Neural cell (in vitro differentiated cells): ENCODE measurements around the gene PHF2. TPM values are rescaled to one million over a fixed set of nuclear protein-coding genes. Genes with fewer than 3 reads are reported as not detected.

Experiments used
- H2AFZ ChIP-seq: fragments of 200-600, 300-800 bp; sonication (generic), shearing (Covaris generic); 2 replicates; pipeline ENCODE4 v1.6.0; 2014; ENCODE audit warnings: low read depth, mild to moderate bottlenecking, antibody characterized with exemption, low read length, moderate library complexity
- H3F3A ChIP-seq: fragments of 200-600 bp; shearing (Covaris generic); 2 replicates; pipeline ENCODE4 v1.6.1; 2016; ENCODE audit warnings: mild to moderate bottlenecking, moderate library complexity, mixed read lengths, antibody characterized with exemption, low read length; ENCODE audit not compliant: insufficient read depth, poor library complexity, severe bottlenecking
- H3K27ac ChIP-seq: fragments of 200-600, 300-800 bp; sonication (generic), shearing (Covaris generic); 2 replicates; pipeline ENCODE4 v1.5.1; 2014; ENCODE audit warnings: mild to moderate bottlenecking, low read length, moderate library complexity
- H3K27me3 ChIP-seq: fragments of 300-800, 200-600 bp; sonication (generic), shearing (Covaris generic); 2 replicates; pipeline ENCODE4 v1.6.0; 2014; ENCODE audit warnings: mild to moderate bottlenecking, low read depth, low read length, moderate library complexity; ENCODE audit not compliant: insufficient read depth
- H3K36me3 ChIP-seq: fragments of 300-800, 200-600 bp; sonication (generic), shearing (Covaris generic); 2 replicates; pipeline ENCODE4 v1.5.1; 2014; ENCODE audit warnings: mild to moderate bottlenecking, antibody characterized with exemption, low read length, moderate library complexity; ENCODE audit not compliant: insufficient read depth
- H3K4me2 ChIP-seq: fragments of 300-800, 200-600 bp; sonication (generic), shearing (Covaris generic); 2 replicates; pipeline ENCODE4 v1.6.0; 2014; ENCODE audit warnings: mild to moderate bottlenecking, low read length
- H3K4me3 ChIP-seq: fragments of 300-800, 200-600 bp; sonication (generic), shearing (Covaris generic); 2 replicates; pipeline ENCODE4 v1.5.1; 2014; ENCODE audit warnings: mild to moderate bottlenecking, low read length, moderate library complexity
- H3K79me2 ChIP-seq: fragments of 200-600 bp; shearing (Covaris generic); replicated peaks from 2 replicates; pipeline ENCODE4 v1.6.0; 2014; ENCODE audit warnings: mild to moderate bottlenecking, low read length, moderate library complexity; ENCODE audit not compliant: insufficient read depth
- H3K9ac ChIP-seq: fragments of 300-800, 200-600 bp; sonication (generic), shearing (Covaris generic); 2 replicates; pipeline ENCODE4 v1.6.1; 2016; ENCODE audit warnings: mild to moderate bottlenecking, low read length, mixed read lengths
- H3K9me2 ChIP-seq: fragments of 200-600 bp; shearing (Covaris generic); 2 replicates; pipeline ENCODE4 v1.6.1; 2016; ENCODE audit warnings: mild to moderate bottlenecking, low read length, mixed read lengths; ENCODE audit not compliant: insufficient read depth
- H3K9me3 ChIP-seq: fragments of 200-600, 300-800 bp; sonication (generic), shearing (Covaris generic); 2 replicates; pipeline ENCODE4 v1.6.1; 2016; ENCODE audit warnings: mild to moderate bottlenecking, mixed run types, low read length, moderate library complexity, mixed read lengths
- H4K20me1 ChIP-seq: fragments of 200-600 bp; shearing (Covaris generic); 2 replicates; pipeline ENCODE4 v1.6.1; 2016; ENCODE audit warnings: mild to moderate bottlenecking, mixed run types; ENCODE audit not compliant: insufficient read depth
- EP300 ChIP-seq: fragments of 450-650 bp; conservative IDR thresholded peaks from 2 replicates; pipeline ENCODE4 v1.6.1; 2014; ENCODE audit warnings: antibody characterized with exemption, mild to moderate bottlenecking, moderate library complexity; ENCODE audit not compliant: poor library complexity, severe bottlenecking
- EZH2 ChIP-seq: fragments of 200-600, 300-800 bp; shearing (Covaris generic), sonication (generic); IDR thresholded peaks from 2 replicates; pipeline ENCODE4 v1.6.1; 2014; ENCODE audit warnings: antibody characterized with exemption, low read length, borderline replicate concordance, mild to moderate bottlenecking; ENCODE audit not compliant: insufficient read depth, poor library complexity, severe bottlenecking
- MXI1 ChIP-seq: fragments of 450-650 bp; conservative IDR thresholded peaks from 2 replicates; pipeline ENCODE4 v1.6.1; 2014; ENCODE audit warnings: antibody characterized with exemption, mild to moderate bottlenecking; ENCODE audit not compliant: poor library complexity, severe bottlenecking
- POLR2AphosphoS5 ChIP-seq: IDR thresholded peaks from 2 replicates; pipeline ENCODE4 v1.6.1; 2012
- RAD21 ChIP-seq: fragments of 450-650 bp; conservative IDR thresholded peaks from 2 replicates; pipeline ENCODE4 v1.6.1; 2014; ENCODE audit warnings: antibody characterized with exemption, mild to moderate bottlenecking, moderate library complexity
- SMC3 ChIP-seq: fragments of 450-650 bp; conservative IDR thresholded peaks from 2 replicates; pipeline ENCODE4 v1.6.1; 2014; ENCODE audit warnings: antibody characterized with exemption, mild to moderate bottlenecking, moderate library complexity; ENCODE audit not compliant: poor library complexity
- TAF1 ChIP-seq: IDR thresholded peaks from 2 replicates; pipeline ENCODE4 v1.6.1; 2012; ENCODE audit warnings: low read depth
- polyA plus RNA-seq: library from polyadenylated mRNA; depleted of rRNA; stranded (reverse); fragments of >200 nt; gene quantifications from 2 replicates; pipeline ENCODE4 v1.2.3, GENCODE V29; 2014
- TF ChIP-seq, protein P1 (sequence below): IDR thresholded peaks from 2 replicates; pipeline ENCODE4 v1.6.1; 2012; ENCODE audit warnings: borderline replicate concordance
- TF ChIP-seq, protein P2 (sequence below): fragments of 450-650 bp; IDR thresholded peaks from 2 replicates; pipeline ENCODE4 v1.5.1; 2014; ENCODE audit warnings: antibody characterized with exemption, mild to moderate bottlenecking, moderate library complexity; ENCODE audit not compliant: poor library complexity, severe bottlenecking

The PHF2 gene
- polyA plus RNA-seq, 1 donor from 2014 or later: 42.4 TPM

DNA sequence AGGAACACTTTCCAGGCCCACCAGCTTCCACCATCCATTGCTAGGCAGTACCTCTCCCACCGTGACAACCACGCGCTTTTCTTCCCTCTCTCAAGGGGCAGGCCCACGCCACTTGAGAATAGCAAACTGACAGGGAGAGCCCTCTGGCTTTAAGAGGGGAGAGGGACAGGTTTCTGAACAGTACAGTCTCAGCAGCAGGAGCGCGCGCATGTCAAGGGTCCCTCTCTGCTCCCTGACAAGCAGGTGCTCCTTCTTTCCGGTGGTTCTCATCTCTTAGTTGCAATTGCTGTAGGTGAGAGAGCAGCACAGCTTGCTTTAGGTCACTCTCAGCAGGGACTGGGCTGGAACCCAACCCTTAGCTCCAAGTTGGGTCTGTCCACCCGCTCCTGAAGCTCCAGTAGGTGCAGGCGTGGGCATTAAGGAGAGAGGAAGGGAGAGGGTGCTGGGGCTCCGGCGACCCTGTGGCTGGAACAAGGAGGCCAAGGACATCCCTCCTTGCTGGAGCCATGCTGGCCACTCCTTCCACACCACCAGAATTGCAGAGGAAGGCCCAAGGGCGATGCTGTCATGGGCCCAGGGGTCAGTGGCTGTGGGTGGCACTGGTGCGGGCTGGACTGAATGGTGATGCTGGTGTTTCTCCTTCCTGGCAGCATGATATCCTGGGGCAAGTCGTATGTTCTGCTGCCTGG is 9.0 kb upstream of the PHF2 start (continued):
- TF ChIP-seq, protein P1, sequence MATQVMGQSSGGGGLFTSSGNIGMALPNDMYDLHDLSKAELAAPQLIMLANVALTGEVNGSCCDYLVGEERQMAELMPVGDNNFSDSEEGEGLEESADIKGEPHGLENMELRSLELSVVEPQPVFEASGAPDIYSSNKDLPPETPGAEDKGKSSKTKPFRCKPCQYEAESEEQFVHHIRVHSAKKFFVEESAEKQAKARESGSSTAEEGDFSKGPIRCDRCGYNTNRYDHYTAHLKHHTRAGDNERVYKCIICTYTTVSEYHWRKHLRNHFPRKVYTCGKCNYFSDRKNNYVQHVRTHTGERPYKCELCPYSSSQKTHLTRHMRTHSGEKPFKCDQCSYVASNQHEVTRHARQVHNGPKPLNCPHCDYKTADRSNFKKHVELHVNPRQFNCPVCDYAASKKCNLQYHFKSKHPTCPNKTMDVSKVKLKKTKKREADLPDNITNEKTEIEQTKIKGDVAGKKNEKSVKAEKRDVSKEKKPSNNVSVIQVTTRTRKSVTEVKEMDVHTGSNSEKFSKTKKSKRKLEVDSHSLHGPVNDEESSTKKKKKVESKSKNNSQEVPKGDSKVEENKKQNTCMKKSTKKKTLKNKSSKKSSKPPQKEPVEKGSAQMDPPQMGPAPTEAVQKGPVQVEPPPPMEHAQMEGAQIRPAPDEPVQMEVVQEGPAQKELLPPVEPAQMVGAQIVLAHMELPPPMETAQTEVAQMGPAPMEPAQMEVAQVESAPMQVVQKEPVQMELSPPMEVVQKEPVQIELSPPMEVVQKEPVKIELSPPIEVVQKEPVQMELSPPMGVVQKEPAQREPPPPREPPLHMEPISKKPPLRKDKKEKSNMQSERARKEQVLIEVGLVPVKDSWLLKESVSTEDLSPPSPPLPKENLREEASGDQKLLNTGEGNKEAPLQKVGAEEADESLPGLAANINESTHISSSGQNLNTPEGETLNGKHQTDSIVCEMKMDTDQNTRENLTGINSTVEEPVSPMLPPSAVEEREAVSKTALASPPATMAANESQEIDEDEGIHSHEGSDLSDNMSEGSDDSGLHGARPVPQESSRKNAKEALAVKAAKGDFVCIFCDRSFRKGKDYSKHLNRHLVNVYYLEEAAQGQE: no peak
- TF ChIP-seq SMC3 (no peak), EZH2 (no peak), TAF1 (no peak)

DNA sequence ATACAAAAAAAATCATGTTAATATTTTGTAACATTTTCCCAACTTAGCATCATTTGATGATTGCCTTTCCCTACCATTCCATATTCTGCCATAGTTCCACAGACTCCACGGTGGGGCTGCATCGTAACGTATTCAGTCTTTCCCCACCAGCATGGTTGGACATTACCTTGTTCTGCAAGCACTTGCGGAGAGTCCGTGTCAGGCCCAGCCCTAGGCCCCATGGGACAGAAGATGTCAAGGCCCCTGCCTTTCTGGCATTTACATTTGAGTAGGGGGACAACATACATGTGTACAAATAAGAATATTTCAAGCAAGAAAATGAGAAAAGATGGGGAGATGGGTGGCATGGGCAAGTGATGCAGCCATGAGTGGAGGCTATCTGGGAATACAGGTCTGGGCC is 8.2 kb upstream of the PHF2 start:
- no peaks in the 10 kb centered on the region for H4K20me1 ChIP-seq
- H3K4me3 ChIP-seq: no peak overlapping the region
- no peak for TF ChIP-seq MXI1
- TF ChIP-seq, protein P1: no peak
- no peak for TF ChIP-seq SMC3
- TF ChIP-seq RAD21: no peak
- TF ChIP-seq EP300: no peak
- TF ChIP-seq TAF1: no peak
- no peak for TF ChIP-seq EZH2
- TF ChIP-seq POLR2AphosphoS5: no peak
- TF ChIP-seq, protein P2, sequence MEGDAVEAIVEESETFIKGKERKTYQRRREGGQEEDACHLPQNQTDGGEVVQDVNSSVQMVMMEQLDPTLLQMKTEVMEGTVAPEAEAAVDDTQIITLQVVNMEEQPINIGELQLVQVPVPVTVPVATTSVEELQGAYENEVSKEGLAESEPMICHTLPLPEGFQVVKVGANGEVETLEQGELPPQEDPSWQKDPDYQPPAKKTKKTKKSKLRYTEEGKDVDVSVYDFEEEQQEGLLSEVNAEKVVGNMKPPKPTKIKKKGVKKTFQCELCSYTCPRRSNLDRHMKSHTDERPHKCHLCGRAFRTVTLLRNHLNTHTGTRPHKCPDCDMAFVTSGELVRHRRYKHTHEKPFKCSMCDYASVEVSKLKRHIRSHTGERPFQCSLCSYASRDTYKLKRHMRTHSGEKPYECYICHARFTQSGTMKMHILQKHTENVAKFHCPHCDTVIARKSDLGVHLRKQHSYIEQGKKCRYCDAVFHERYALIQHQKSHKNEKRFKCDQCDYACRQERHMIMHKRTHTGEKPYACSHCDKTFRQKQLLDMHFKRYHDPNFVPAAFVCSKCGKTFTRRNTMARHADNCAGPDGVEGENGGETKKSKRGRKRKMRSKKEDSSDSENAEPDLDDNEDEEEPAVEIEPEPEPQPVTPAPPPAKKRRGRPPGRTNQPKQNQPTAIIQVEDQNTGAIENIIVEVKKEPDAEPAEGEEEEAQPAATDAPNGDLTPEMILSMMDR: no peak
- no peaks in the 10 kb centered on the region for H3K9me2 ChIP-seq
- no peaks in the 10 kb centered on the region for H3K9me3 ChIP-seq
- no peak overlapping the region for H3K4me2 ChIP-seq
- H3F3A ChIP-seq: no peaks in the 10 kb centered on the region
- no peak overlapping the region for H3K27ac ChIP-seq
- H3K9ac ChIP-seq: no peak overlapping the region
- H3K79me2 ChIP-seq: no peaks in the 10 kb centered on the region
- H2AFZ ChIP-seq: no peak overlapping the region
- no peaks in the 10 kb centered on the region for H3K27me3 ChIP-seq
- H3K36me3 ChIP-seq: no peaks in the 10 kb centered on the region
